Renal cortex interstitium (tissue), 11 donors: ENCODE results near the gene S100A6. TPM values are rescaled to one million over a fixed set of nuclear protein-coding genes. Genes with fewer than 3 reads are reported as not detected.
"Not testable (repeated sequence)": the region's sequence is repeated elsewhere in the genome, so short reads cannot be mapped to it uniquely, and the experiment has no call there.

Experiments used
- DNase-seq, 11 donors: peaks; one replicate each; pipeline ENCODE4 v3.0.0-alpha.2; 2013; ENCODE audit warnings: low read depth in 9 of 11, low spot score in 4 of 11; ENCODE audit errors: extremely low read depth in 1 of 11
- polyA plus RNA-seq, 3 donors: library from polyadenylated mRNA; unstranded; fragments of 120-200 nt; gene quantifications; one replicate each; pipeline ENCODE4 v1.2.1, GENCODE V29; 2013; ENCODE audit not compliant: insufficient read length in 3 of 3

Gene S100A6
- polyA plus RNA-seq, 3 donors: 182 to 242 (median 198) TPM

DNA sequence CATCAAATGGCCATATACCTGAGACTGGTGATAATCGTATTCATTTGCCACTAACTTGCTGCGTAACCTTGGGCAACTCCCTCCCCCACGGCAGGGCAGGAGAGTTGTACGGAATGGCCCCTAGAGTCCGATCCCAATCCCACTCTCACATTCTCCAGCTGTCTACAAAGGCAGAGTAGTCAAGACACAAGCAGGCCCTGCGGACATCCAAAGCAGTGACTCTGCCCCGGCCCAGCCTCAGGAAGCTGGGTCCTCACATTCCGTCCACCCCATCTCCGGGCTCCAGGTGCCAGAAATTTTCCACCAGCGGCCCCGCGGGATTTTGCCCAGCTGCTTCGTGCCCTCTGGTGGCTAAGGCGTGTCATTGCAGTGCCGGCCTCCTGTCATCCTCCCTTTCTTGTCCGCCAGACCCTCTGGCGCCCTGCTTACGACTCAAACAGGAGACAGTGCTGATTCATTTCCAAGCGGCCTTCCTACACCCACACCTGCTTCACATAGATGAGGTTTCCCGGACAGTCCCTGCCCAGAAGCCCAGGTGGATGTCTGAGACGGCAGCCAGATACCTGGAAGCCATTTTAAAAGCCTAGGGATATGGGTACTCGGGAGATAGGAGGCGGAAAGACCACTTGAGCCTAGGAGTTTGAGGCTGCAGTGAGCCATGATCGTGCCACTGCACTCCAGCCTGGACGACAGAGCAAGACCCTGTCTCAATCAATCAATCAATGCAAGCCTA lies 32.7 kb upstream of the S100A6 start:
- DNase-seq: peak in 10 of 11 donors; percentile 71 to 86 (median 82)

DNA sequence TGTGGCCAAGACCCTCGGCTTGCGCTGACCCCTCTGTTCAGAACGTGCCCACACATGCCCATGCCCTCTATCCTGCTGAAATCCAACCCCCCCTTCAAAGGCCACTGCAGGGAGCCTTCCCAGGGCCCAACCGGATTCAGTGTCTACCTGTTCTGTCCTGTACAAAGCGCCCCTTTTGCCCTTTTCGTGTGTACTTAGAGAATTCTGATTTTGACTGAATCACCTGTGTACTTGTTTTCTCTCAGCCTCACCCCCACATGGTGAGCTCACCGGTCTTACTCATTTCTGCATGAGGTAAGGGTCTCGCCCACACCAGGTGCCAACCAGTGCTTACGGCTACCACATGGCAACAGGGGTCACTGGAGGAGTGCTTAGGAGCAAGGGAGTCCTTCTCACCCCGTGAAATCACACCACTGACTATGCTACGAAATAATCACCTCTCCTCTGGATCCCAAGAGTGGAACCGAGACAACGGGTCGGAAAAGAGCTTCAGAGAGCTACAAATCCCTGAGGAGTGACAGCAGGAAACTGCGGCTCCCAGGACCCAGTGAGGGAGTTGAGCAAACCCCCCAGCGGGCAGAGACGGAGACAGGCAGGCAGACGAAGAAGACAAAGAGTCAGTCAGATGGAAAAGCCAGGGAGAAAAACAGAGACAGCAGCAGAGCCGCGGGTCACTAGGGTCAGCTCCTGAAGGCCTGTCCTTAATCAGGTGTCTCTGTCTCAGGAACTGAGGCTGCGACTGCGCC lies 32.0 kb upstream of the S100A6 start:
- DNase-seq: no peak

DNA sequence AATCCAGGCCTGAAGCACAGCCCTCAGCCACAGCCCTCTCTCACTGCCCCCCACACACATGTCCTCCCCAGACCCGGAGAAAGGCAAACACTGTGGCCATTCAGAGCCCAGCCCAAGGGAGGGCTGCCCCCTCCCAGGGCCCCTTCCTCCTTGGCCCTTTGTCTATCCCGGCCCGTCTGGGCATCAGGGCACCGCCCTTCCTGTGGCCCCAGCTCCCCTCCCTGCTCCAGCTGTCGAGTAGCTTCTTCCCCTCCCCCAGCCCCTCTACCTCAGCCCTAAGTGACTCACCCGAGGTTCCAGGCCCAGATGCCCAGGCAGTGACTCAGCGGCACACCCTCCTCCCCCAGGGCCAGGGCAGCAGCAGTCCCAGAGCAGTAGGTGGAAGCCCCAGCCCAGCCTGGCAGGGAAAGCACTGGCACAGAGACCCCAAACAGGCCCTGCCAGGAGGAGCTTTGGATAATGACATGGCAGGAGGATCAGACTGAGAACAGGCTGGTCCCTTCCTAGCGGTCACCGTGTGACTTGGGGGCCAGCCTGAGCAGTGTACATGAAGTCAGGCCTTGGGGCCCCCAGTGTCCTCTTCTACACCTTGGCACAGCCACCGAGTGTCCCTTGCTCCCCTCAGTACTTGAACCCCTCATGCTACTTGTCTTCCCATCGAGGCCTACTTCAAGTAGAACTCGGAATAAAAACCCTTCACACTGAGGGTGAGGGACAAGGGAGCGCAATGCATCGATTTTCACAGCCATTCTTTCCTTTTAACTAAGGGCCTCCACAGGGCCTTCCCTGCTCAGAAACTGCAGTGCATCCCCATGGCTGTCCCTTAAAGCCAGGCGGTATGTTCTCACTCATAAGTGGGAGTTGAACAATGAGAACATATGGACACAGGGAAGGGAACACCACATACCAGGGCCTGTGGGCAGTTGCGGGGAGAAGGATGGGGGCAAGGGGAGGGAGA lies 30.9 kb upstream of the S100A6 start:
- DNase-seq: peak in 4 of 11 donors; percentile 46 to 77 (median 70)

DNA sequence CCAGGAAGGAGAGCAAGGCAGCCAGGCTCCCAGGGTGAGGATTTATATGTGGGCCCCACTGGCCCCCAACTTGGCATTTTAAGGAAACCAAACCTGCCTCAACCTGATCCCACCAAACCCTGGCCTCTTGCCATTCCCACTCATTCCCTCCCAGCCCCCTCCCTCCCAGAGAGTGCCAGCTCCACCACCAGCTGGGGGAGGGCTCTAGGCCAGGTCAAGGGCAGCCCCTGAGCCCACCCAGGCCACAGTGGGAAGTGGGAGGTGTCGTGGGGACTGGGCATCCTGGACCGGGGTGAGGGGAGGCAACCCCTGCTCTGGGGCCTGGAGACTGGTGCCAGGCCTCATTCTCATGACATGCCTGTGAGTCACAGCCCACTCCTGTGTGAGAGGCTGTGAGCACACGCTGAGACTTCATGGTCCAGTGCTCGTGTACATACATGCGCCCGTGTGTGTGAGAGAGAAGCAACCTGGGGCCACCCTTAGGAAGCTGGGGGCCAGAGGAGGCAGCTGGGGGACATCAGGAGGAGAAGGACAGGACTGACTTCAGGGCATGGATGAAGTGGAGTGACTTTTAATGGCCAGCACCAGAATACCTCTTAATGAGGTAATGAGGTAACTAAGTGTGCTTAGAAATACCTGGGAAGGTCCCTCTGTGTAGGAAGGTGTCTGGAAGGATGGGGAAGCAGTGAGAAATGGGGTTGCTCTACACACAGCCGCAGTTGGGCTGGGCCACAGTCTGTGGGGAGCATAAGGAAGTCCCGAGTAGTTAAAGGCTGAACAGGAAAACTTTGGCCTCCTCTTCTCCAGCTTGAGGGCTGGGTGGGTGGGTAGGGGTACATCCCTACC lies 30.0 kb upstream of the S100A6 start, which contains the start of gene S100A2:
S100A2 (minus strand) TSS at position 316 of the 846 bp plus-strand sequence. CDS start 1,967 bp downstream, outside the sequence.
- DNase-seq: no peak

DNA sequence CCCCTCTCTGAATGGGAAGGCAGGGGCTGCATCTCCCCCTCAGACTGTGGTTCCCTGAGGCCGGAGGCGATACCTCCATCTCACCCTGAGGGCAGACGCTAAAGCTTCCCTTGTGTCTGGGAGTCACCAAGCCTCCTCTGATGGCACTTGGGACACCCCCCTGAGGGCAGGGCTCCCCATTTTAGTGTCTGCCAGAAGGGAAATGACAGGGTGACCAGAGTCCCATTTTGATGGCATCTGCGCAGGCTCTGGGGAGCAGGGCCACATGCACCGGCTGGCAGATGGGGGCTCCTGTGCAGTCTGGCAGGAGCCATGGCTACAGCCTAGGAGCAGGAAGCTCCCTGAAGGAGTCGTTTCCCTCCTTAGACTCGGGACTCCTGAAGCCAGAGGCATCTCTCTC lies 28.2 kb upstream of the S100A6 start:
- no peak for DNase-seq

DNA sequence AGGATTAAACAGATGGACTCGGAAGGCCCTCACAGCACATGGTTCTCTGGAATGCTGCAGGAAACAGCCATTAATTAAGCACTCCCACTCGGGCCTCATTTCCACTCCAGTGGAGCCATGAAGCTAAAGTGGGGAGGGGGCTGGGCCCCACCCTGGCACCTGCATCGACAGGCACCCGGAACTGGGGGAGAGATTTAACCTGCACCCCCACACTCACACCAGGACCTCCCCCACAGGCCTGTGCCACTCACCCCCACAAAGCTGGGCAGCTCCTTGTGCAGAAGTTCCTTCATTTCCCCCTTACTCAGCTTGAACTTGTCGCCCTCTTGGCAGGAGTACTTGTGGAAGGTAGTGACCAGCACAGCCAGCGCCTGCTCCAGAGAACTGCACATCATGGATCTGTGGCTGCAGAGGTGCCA lies 27.7 kb upstream of the S100A6 start:
- DNase-seq: peak in 1 of 11 donors; percentile 55

DNA sequence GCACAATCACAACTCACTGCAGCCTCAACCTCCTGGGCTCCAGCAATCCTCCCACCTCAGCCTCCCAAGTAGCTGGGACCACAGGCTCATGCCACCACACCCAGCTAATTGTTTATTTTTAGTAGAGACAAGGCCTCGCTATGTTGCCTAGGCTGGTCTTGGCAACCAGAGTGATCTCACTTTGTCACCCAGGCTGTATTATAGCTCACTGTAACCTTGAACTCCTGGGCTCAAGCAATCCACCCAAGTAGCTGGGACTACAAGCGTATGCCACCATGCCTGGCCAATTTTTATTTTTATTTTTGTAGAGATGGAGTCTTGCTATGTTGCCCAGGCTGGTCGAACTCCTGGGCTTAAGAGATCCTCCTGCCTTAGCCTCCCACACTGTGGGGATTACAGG lies 26.2 kb upstream of the S100A6 start:
- not testable (repeated sequence) for DNase-seq

DNA sequence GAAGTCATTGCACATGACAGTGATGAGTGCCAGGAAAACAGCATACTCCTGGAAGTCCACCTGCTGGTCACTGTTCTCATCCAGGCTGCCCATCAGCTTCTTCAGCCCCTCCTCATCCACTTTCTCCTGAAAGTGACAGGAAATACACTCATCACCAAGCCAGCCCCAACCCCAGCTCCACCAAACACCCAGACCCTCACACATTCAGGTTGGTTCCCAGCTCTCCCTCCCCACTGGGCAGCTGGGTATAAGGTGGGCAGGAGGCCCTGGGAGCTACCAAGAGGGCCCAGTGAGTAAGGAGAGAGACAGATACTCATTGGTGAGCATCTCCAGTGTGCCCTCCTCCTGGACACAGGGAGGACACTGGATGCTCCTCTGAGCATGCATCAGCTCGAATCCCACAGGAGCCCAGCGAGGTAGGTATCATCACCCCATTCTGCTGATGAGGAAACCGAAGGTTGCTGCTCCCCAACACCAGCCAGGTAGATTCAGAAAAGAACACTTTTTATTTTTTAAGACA lies 25.7 kb upstream of the S100A6 start:
- DNase-seq: no peak

DNA sequence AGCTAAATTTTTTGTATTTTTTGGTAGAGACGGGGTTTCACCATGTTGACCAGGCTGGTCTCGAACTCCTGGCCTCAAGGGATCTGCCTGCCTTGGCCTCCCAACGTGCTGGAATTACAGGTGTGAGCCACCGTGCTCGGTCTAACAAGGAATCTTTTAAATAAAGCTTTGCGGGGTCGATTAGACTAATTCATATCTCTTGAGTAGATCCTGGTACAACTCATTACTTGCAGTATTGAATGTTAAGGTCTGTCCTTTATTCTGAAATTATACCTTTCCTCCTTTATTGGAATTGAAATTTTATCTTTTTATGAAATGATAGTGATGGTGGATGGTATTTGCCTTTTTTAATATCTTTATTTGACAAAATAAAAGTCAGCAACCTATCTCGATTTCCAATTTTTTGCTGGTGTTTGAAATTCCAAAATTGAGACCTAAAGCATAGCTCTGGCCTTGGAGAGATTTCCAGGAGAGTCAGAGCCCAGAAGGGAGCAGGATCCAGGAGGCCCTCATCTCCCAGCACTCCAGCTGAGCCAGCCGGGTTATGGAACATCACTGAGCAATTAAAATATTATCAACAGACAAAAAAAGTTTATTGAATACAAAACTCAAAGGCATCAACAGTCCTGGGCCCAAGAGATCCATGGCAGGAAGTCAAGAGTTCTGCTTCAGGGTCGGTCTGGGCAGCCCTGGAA lies 25.1 kb upstream of the S100A6 start:
- DNase-seq: no peak

DNA sequence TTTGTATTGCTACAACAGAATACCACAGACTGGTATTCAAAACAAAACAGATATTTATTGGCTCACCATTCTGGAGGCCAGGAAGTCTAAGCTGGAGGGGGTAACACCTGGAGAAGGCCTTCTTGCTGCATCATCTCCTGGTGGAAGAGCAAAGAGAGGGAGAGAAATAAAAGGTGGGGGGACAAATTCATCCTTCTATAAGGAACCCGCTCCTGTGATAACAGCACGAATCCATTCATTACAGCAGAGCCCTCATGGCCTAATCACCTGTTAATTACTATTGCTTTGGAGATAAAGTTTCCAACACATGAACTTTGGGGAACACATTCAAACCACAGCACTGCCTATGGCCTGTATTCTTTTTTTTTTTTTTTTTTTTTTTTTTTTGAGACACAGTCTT lies 24.4 kb upstream of the S100A6 start:
- no peak for DNase-seq

DNA sequence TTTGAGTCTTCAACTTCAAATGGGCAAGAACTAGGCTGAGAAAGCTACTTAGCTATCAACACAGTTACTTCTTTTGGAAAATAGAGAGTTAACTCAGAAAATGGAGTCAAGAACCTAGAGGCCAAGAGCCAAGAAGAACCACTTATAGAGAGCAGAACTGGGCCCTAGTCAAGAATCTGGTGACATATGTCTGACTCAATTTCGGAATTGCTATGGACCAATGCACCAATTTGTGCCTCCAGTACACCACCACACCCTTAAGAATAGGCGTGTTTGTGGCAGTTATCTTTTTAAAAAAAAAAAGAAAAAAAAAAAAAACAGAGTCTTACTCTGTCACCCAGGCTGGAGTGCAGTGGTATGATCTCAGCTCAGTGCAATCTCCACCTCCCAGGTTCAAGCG lies 22.1 kb upstream of the S100A6 start:
- DNase-seq: no peak

DNA sequence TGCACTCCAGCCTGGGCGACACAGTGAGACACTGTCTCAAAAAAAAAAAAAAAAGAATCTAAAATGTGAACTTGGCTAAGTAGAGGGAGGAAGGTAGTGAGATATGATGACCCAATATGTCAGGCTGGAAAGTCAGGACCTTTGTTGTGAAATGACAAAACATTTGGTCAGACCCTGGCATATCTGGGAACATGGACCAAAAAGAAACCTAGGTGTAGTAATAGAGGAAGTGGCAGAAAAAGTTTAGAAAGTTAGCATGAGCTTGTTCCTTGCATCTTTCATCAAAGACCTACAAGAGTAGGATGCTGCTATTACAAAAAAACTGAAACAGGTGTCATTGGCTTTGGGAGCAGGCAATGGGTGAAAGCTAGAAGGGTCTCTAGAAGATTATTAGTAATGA lies 20.6 kb upstream of the S100A6 start:
- no peak for DNase-seq

DNA sequence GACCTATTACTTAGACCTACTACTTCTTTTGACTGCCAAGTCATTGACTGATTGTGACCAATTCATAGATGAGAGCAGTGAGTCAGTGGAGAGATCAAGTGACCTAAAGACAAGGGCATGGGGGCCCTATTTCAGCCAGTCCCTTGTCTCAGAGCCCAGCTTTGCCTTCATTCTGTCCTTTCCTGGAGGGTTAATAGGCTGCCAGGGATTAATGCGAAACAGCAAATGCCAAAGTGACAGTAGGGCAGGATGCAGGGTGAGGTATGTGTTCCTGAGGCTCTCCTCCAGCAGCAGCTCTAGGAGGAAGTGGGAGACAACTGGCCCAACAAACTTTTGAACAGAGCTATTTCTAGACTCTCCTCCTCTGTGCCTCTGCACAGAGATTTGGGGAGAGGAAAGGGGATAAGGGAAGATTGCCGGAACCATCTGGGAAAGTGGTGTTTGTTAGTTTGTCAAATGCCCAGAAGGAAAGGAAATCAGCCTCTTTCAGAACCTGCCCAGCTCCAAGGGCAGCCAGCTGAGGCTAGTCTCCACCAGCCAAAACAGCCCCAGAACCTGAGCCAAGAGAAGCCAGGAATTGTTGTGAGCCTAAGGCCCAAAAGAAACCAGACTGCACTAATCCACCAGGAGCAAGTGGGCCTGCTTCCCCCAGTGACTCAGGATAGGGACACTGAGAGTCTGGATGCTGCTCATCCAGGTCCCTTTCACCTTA lies 18.2 kb upstream of the S100A6 start:
- no peak for DNase-seq

DNA sequence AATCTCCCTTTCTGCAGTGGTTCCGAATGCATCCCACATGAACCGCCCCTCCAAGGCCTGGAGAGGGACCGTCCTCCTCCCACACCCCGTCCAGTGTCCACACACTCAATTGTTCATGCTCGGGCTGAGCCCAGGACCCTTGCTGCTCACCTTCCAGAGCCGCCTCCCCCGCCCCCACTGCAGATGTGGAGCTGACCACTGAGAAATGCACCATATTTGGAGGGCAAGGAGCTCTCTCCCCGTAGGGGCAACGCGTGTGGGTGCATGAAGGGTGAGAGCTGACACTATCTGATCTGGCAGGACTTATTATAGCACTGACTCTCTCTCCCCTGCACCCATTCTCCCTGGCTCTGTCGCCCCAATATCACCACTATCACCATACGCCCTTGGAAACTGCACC lies 17.3 kb upstream of the S100A6 start:
- DNase-seq: no peak

DNA sequence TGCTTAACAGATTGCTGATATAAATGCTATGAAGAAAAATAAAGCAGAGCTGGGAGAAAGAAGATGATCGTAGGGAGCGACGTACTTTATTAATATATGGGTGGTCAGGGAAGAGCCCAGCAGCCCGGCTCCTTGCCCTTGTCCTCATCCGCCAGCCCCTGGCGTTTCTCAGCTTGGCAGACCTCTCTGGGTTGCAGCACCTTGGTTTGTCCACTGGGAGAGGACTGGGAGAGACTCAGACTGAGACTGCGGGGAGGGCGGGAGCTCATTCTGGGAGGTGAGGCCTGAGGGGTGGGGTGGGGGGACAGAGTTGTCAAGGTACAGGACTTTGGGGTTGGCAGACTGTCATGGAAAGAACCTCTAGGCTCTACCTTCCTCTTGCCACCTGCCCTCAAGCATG lies 16.5 kb upstream of the S100A6 start:
- no peak for DNase-seq

DNA sequence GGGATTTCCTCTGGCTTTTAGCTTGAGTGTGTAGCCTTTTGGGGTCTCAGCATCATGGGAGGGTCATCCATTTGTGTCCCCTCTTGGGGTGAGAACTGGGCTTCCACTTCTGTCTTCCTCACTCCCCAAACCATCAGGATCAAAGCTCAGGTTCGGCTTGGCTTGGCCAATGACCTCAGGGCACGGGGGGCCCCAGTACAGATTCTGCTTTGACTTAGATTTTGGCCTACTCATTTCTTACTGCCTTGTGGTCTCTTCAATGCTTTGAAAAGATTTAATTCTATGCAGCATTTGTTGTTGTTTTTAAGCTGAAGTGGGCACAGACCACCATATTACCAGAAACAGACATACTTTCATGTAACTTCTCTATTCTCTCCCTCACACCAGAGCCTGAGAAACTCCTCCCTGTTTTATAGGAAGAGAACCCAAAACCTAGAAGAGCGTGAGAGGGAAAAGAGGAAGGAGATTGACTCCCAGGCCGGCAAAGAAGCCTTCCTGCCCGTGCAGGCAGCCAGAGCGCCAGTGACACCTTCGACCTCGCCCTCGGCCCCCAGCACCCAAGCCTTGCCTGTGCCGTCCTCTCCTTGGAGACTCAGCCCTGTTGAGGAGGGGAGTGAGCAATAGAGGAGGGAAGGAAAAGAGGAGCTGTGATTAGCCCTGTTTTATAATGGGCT lies 15.2 kb upstream of the S100A6 start:
- no peak for DNase-seq

DNA sequence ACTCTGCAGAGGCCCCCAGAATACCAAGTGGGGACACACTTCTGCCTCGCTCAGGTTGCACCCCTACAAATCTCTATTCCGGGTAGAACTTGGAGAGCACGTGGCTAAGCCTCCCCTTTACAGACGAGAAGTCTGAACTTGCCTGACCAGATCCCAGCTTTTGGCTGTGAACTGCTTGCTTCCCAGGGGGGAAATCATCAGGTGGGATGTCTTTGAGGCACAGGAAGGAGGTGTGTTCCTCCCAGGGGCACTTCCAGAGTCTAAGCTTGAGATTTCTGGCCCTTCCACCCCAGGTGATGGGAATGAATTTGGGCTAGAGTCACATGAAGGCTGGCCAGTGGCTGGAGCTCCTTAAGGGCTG lies 14.6 kb upstream of the S100A6 start:
- DNase-seq: no peak
